GM19395 (cell line): ENCODE measurements around the gene GCHFR.

Source experiments
- ATAC-seq: cut with Tn5 transposase; IDR thresholded peaks from one replicate; pipeline ENCODE4 v1.9.1; 2021; ENCODE audit warnings: mild to moderate bottlenecking, moderate library complexity; ENCODE audit not compliant: unreplicated experiment

The GCHFR gene

GRCh38 chr15:40808861-40809450, 45.1 kb downstream of the GCHFR start:
- ATAC-seq: no peak

DNA sequence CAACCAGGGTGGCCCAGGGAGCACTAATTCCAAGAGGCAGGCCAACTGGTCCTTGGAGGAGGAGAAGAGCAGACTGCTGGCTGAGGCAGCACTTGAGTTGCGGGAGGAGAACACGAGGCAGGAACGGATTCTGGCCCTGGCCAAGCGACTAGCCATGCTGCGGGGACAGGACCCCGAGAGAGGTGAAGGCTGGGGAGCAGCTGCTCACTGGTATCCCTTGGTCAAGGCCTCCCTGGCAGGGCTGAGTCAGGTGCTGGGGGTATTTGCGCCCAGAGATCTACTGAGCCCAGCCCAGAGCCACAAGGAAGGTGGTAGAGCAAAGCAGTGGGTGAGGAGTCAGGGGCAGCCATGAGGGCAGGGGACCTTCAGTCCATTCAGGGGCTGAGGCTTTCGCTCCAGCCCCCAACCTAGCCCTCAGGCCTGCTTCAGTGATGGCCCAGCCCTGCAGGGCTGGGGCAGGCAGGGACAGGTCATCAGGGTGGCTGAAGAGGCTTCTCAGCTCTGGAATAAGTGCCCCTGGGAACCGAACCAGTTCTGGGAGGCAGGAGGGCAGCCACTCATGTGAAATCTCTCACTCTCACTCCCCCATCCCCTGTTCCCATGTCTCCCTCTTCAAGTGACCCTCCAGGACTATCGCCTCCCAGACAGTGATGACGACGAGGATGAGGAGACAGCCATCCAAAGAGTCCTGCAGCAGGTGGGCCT, 49.0 kb downstream of the GCHFR start:
- no peak for ATAC-seq

DNA sequence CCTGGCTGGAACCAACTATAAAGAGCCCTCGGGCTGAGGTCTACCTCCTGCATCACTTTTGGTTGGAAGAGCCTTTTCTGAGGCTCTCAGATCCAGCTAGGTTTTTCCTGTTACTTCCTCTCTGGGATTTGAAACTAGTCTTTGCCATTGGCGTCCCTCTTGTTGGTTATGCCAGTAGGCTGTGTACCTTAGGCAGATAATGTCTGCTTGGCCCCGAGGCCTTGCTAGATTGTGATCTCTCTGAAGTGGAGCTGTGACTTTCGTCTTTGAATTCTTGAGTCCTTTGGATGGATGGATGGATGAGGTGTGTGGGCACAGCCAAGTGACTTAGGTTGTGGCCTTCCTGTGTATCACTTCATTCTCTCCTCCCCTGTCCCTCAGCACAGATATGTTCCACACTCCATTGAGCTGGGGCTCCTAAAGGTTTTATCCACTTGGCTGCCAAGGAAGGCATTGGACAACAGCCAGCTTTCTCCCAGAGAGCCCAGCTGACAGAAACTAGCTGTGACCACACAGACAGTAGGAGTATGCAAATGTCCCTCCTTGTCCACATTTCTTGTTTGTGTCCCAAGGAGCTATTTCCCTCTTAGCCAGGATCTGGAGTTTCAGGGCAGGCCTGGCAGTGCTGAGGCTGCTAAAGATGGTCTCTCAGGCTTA, 51.3 kb downstream of the GCHFR start:
- ATAC-seq: no peak
